Esophagus (tissue), 2 donors: ENCODE data around the gene RETREG1. TPM values are rescaled to one million over a fixed set of nuclear protein-coding genes. Genes with fewer than 3 reads are reported as not detected.

ENCODE experiments used
- H3K27ac ChIP-seq, 2 donors: one replicate each; pipeline ENCODE4 v1.5.1; 2013; ENCODE audit warnings: low read depth in 2 of 2, mild to moderate bottlenecking in 2 of 2, inconsistent platforms in 1 of 2, low read length in 1 of 2, moderate library complexity in 1 of 2
- H3K27me3 ChIP-seq, 2 donors: one replicate each; pipeline ENCODE4 v1.6.1; 2013; ENCODE audit warnings: low read length in 2 of 2, control low read depth in 1 of 2, mild to moderate bottlenecking in 1 of 2; ENCODE audit not compliant: insufficient read depth in 2 of 2, control insufficient read depth in 1 of 2
- H3K36me3 ChIP-seq, 2 donors: one replicate each; pipeline ENCODE4 v1.6.1; 2013; ENCODE audit warnings: low read length in 1 of 2; ENCODE audit not compliant: control insufficient read depth in 2 of 2, insufficient read depth in 2 of 2
- H3K4me1 ChIP-seq, 2 donors: one replicate each; pipeline ENCODE4 v1.6.1; 2013; ENCODE audit warnings: low read length in 1 of 2; ENCODE audit not compliant: control insufficient read depth in 2 of 2, insufficient read depth in 2 of 2
- H3K4me3 ChIP-seq, 2 donors: one replicate each; pipeline ENCODE4 v1.5.1; 2013; ENCODE audit warnings: low read length in 2 of 2, mild to moderate bottlenecking in 2 of 2, low read depth in 1 of 2, moderate library complexity in 1 of 2
- H3K9me3 ChIP-seq, 2 donors: one replicate each; pipeline ENCODE4 v1.6.1; 2013; ENCODE audit warnings: mild to moderate bottlenecking in 2 of 2, low read depth in 1 of 2, low read length in 1 of 2, moderate library complexity in 1 of 2; ENCODE audit not compliant: control insufficient read depth in 2 of 2, insufficient read depth in 1 of 2
- WGBS, 2 donors: extraction: QIAGEN DNeasy Blood & Tissue Kit; methylation state at CpG; one replicate each; pipeline ENCODE4 v1.1.7; 2013; 5-methylcytosine and 5-hydroxymethylcytosine counted together
- polyA plus RNA-seq, 2 donors: library from polyadenylated mRNA; stranded (reverse); fragments of 200-250 nt; gene quantifications; one replicate each; pipeline ENCODE4 v1.2.3, GENCODE V29; 2013
- donor health status: healthy with polysubstance abuse.
- donor health status: Bipolar disorder and iron deficiency.

Gene RETREG1
- polyA plus RNA-seq, 2 donors = 1.0 TPM

DNA sequence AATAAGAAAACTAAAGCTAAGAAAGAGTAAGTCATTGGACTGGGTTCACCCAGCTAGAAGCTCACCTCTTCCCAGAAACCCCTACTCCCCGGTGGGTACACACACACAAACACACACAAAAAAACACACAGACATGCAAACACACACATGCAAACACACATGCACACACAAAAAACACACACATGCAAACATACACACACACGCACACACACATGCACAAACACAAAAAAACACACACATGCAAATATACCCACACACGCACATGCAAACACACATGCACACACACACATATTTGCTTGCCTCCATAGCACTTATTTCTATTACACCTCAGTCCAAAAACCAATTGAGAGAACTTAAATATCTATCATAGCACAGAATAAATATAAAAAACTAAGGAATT, 26.1 kb downstream of the RETREG1 start:
- H3K9me3 ChIP-seq = no peaks in the 10 kb centered on the region
- no peaks in the 10 kb centered on the region for H3K36me3 ChIP-seq
- H3K27ac ChIP-seq = no peak overlapping the region
- no peak overlapping the region for H3K4me3 ChIP-seq
- WGBS, 2 donors = 92 to 98% methylated on average over 3 of the region's 3 CpGs
- no peaks in the 10 kb centered on the region for H3K4me1 ChIP-seq
- H3K27me3 ChIP-seq = no peaks in the 10 kb centered on the region

DNA sequence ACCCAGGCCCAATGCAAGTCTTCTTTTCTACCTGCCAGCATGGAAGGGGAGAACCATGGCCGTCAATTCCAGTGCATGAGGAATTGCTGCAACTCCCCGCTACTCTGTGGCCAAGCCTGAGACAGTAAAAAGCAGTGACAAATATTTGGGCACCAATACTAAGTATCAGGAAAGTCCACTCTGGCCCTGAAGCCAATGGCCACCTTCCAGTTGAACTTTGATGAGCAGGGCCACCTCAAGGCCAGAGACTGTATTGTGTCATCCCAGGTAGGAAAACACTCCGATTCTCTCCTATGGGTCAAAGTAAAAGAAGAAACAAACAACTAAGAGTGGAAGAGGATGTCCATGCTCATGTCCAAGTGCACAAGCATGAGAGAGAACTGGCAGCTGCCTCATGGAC, 27.1 kb downstream of the RETREG1 start:
- WGBS, 2 donors = 96 to 98% methylated on average over 3 of the region's 3 CpGs
- Histone ChIP-seq H3K4me3 (no peak overlapping the region), H3K9me3 (no peaks in the 10 kb centered on the region), H3K27ac (no peak overlapping the region), H3K4me1 (no peaks in the 10 kb centered on the region), H3K27me3 (no peaks in the 10 kb centered on the region), H3K36me3 (no peaks in the 10 kb centered on the region)

DNA sequence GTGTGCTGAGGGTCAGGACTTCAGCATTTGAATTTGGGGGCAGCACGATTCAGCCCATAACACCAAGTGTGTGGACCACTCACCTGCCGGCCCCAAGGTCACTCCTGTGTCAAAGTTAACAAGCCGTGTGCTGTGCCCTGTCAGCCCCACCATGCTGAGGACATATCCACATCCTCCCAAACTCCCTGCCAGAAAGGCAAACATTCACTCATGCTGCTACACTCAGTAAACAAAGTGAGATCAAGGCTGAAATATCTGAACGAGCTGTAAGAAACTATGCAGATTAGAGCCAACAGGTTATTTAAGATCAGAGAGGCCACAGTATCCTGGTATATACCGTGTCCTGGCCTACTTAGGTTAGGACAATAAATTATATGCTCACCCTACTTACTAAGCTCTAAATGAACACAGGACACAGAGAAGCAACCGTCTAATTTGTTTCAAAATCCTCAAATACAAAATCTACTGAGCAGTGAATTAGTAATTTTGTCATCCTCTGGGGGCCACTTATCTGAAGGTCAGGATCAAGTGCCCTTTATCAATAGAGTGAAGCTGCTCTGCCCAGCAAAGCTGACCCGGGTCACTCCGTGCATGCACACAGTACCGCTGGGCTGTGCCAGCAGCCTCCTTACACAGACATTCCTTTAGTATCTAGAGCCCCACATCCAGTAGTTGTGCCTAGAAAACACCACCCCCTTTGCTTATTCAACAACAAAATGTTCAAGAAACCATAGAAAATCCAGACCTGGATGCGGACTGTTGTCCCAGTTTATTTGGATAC, 28.2 kb downstream of the RETREG1 start:
- WGBS, 2 donors = 71 to 75% methylated on average over 10 of the region's 10 CpGs
- Histone ChIP-seq H3K4me3 (no peak overlapping the region), H3K36me3 (no peaks in the 10 kb centered on the region), H3K4me1 (no peaks in the 10 kb centered on the region), H3K9me3 (no peaks in the 10 kb centered on the region), H3K27me3 (no peaks in the 10 kb centered on the region), H3K27ac (no peak overlapping the region)

DNA sequence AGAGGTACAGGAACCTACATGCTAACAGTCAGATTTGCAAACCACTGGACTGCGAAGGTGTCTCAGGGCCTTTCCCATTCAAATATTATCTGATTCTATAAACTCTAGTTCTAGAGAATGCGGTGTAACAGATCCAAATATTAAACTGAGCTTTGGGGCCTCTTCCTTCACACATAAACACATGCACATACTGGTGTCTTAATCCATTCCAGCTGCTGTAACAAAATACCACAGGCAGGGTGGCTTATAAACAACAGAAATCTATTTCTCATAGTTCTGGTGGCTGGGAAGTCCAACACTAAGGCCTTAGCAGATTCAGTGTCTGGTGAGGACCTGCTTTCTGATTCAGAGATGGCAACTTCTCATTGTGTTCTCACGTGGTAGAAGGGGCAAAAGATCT, 30.2 kb downstream of the RETREG1 start:
- no peaks in the 10 kb centered on the region for H3K9me3 ChIP-seq
- H3K27ac ChIP-seq = no peak overlapping the region
- H3K36me3 ChIP-seq = no peaks in the 10 kb centered on the region
- H3K27me3 ChIP-seq = no peaks in the 10 kb centered on the region
- H3K4me3 ChIP-seq = no peak overlapping the region
- 71 to 78% methylated on average over 3 of the region's 3 CpGs for WGBS, 2 donors
- no peaks in the 10 kb centered on the region for H3K4me1 ChIP-seq

DNA sequence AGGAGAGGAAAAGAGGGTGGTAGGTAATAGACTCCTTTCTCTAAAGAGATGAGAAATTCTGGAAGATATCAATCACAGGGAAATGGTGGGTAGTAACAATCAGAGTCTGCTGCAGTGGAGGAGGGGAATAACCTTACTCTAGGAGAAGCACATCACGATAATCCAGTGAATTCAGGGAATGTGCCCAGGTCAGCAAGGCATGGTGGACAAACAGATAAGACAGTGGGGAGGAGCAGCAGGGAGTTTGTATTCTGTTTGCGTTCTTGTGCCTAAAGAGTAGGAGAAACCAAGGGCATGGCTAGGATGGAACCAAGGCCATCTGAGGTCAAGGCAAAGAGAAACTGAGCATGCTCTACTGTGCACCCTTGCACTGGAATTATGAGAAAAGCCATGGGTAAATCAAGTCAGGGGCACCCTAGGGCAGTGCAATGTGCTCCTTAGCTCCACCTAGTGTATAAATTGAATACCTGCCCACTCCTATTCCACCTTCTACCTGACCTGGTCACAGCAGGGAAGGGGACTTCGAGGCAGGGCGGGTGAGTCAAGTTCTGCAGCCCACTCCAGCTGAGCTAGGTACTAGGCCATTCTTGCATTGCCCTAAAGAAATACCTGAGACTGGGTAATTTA, 31.6 kb downstream of the RETREG1 start:
- no peaks in the 10 kb centered on the region for H3K27me3 ChIP-seq
- H3K9me3 ChIP-seq = no peaks in the 10 kb centered on the region
- 83 to 88% methylated on average over 4 of the region's 4 CpGs for WGBS, 2 donors
- H3K36me3 ChIP-seq = no peaks in the 10 kb centered on the region
- no peaks in the 10 kb centered on the region for H3K4me1 ChIP-seq
- H3K27ac ChIP-seq = no peak overlapping the region
- no peak overlapping the region for H3K4me3 ChIP-seq

DNA sequence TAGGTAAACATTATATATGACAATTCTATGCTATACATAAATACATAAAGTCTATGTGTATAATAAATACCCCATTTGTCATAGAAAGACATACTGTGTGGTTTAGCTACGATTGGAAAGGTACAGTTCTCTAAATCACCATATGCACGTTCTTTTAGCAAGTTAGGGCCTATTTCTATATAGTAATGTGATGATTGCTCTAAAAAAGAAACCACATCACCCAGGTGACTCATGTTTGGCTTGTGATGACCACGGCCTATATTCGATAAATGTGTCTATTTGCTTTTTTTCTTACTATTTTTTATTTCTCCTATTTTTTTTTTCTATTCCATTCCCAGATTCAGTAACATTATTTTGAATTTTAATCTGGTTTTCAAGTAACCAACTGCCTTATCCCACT, 34.7 kb downstream of the RETREG1 start:
- H3K36me3 ChIP-seq = no peaks in the 10 kb centered on the region
- no peaks in the 10 kb centered on the region for H3K4me1 ChIP-seq
- H3K4me3 ChIP-seq = no peak overlapping the region
- H3K27me3 ChIP-seq = no peaks in the 10 kb centered on the region
- no peak overlapping the region for H3K27ac ChIP-seq
- H3K9me3 ChIP-seq = no peaks in the 10 kb centered on the region
- WGBS, 2 donors = 41 to 70% methylated on average over 4 of the region's 4 CpGs

DNA sequence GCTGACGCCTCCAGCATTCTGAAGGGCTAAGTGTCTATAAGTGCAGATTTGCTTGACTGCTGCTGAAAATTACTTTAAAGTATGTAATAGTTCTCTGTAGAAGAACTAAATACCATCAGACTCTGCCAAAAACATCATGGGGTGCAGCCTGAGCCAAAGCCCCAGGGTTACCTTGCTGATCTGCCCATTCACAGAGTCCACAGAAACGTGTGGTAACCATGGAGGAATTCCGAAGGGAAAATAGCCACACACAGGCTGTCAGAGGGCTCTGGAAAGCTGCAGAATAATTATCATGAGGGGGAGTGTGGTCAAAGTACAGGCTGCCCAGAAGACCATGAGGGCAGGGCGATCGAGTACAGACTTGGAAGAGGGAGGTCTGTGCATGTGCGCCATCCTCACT, 36.4 kb downstream of the RETREG1 start:
- WGBS, 2 donors = 56 to 70% methylated on average over 6 of the region's 6 CpGs
- H3K36me3 ChIP-seq = no peaks in the 10 kb centered on the region

DNA sequence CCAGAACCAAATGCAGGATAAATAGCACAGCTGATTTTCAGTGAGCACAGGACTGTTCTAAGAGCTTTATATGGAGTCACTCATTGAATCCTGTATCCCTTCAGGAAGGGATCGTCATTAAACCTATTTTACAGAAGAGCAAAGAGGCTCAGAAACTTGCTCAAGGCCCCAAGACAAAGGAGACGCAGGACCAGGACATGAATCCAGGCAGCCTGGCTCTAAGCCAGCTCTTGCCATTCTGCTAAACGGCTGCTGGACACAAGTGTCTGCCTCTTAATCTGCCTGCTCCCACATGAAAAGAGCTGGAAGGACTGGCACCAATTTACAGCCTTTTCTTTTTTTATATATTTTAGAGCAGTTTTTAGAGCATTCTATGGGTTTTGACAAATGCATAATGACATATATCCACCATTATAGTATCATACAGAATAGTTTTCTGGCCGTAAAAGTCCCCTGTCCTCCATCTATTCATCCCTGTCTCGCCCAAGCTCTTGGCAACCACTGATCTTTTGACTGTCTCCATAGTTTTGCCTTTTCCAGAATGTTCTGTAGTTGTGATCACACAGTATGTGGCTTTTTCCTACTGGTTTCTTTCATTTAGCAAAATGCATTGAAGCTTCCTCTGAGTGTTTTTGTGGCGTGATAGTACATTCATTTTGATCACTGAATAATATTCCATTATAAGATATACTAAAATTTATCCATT, 37.5 kb downstream of the RETREG1 start:
- H3K27ac ChIP-seq = no peak overlapping the region
- H3K27me3 ChIP-seq = no peaks in the 10 kb centered on the region
- 73 to 75% methylated on average over 6 of the region's 6 CpGs for WGBS, 2 donors
- no peaks in the 10 kb centered on the region for H3K4me1 ChIP-seq
- H3K36me3 ChIP-seq = no peaks in the 10 kb centered on the region
- no peaks in the 10 kb centered on the region for H3K9me3 ChIP-seq
- no peak overlapping the region for H3K4me3 ChIP-seq

More for the DNA sequence above, 36.4 kb downstream of the RETREG1 start:
- Histone ChIP-seq H3K4me1 (no peaks in the 10 kb centered on the region), H3K27me3 (no peaks in the 10 kb centered on the region), H3K4me3 (no peak overlapping the region), H3K9me3 (no peaks in the 10 kb centered on the region), H3K27ac (no peak overlapping the region)

DNA sequence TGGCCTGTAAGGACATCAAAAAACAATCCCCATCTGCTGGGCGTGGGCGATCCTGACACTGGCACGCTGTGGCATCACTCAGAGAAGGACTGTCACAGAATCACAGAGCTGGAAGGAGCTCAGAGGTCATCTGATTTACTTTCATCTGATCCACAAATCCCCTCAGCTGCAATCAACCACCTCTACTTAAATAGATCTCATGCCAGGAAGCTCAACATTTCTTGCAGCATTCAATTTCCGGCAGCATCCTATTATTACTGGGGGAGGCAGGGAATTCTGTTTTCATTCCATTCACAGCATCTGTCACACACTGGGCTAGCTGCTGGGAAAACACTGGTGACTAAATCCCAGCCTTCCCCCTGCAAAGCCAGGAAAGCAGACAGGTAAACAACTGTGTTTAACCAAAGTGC, 38.3 kb downstream of the RETREG1 start:
- no peak overlapping the region for H3K4me3 ChIP-seq
- no peaks in the 10 kb centered on the region for H3K9me3 ChIP-seq
- no peak overlapping the region for H3K27ac ChIP-seq
- H3K4me1 ChIP-seq = no peaks in the 10 kb centered on the region
- no peaks in the 10 kb centered on the region for H3K36me3 ChIP-seq
- 89 to 91% methylated on average over 4 of the region's 4 CpGs for WGBS, 2 donors
- no peaks in the 10 kb centered on the region for H3K27me3 ChIP-seq
